ENCODE data around the gene SNUPN. TPM values are rescaled to one million over a fixed set of nuclear protein-coding genes. Genes with fewer than 3 reads are reported as not detected.

The SNUPN gene
- polyA plus RNA-seq, 1 experiment = 25.4 TPM

GRCh38 chr15:75659928-75660645 is 34.6 kb upstream of the SNUPN start:
- CTCF ChIA-PET = interaction anchor here (1.5 kb wide), 1 partner anchor 10 kb away, joined by 7 read pairs; no protein-coding TSS in a partner anchor
- no peak for DNase-seq (ENCODE audit: low read depth)
- POLR2A ChIA-PET = interaction anchor here (1.3 kb wide), 1 partner anchor 11 kb away, joined by 4 read pairs; no protein-coding TSS in a partner anchor

GRCh38 chr15:75659141-75659771 is 33.7 kb upstream of the SNUPN start:
- no peak for TF ChIP-seq CTCF (IDR thresholded peaks at IDR 0.05; ENCODE audit: insufficient read depth, low read depth, low read length)
- ChIA-PET CTCF (interaction anchor here (1.1 kb wide), 1 partner anchor 17 kb away, joined by 3 read pairs; no protein-coding TSS in a partner anchor), POLR2A (no interaction called here)
- Histone ChIP-seq H3K27me3 (ENCODE audit: control insufficient read depth, insufficient read depth, low read length) (no peaks in the 10 kb centered on the region), H3K4me3 (ENCODE audit: low read depth, low read length) (no peak overlapping the region), H3K36me3 (ENCODE audit: control insufficient read depth, insufficient read depth, low read length) (peaks cover 18% of the 10 kb centered on the region)
- DNase-seq (ENCODE audit: low read depth) = no peak

More at GRCh38 chr15:75659928-75660645, 34.6 kb upstream of the SNUPN start:
- no peak for TF ChIP-seq CTCF (IDR thresholded peaks at IDR 0.05; ENCODE audit: insufficient read depth, low read depth, low read length)
- no peak overlapping the region for H3K4me3 ChIP-seq (ENCODE audit: low read depth, low read length)
- peaks cover 18% of the 10 kb centered on the region for H3K36me3 ChIP-seq (ENCODE audit: control insufficient read depth, insufficient read depth, low read length)
- no peaks in the 10 kb centered on the region for H3K27me3 ChIP-seq (ENCODE audit: control insufficient read depth, insufficient read depth, low read length)

- no peak for DNase-seq (ENCODE audit: low read depth)
- H3K36me3 ChIP-seq (ENCODE audit: control insufficient read depth, insufficient read depth, low read length) = peaks cover 17% of the 10 kb centered on the region
- no peak overlapping the region for H3K4me3 ChIP-seq (ENCODE audit: low read depth, low read length)
- H3K27me3 ChIP-seq (ENCODE audit: control insufficient read depth, insufficient read depth, low read length) = no peaks in the 10 kb centered on the region
- CTCF ChIA-PET = no interaction called here
- POLR2A ChIA-PET = no interaction called here
- no peak for TF ChIP-seq CTCF (IDR thresholded peaks at IDR 0.05; ENCODE audit: insufficient read depth, low read depth, low read length)
Observed at GRCh38 chr15:75656813-75657212, 31.3 kb upstream of the SNUPN start.

- CTCF ChIA-PET = no interaction called here
Observed at GRCh38 chr15:75656331-75656730, 30.8 kb upstream of the SNUPN start.

More at GRCh38 chr15:75656331-75656730, 30.8 kb upstream of the SNUPN start:
- no peak for TF ChIP-seq CTCF (IDR thresholded peaks at IDR 0.05; ENCODE audit: insufficient read depth, low read depth, low read length)
- DNase-seq (ENCODE audit: low read depth) = no peak
- Histone ChIP-seq H3K36me3 (ENCODE audit: control insufficient read depth, insufficient read depth, low read length) (peaks cover 17% of the 10 kb centered on the region), H3K27me3 (ENCODE audit: control insufficient read depth, insufficient read depth, low read length) (no peaks in the 10 kb centered on the region), H3K4me3 (ENCODE audit: low read depth, low read length) (no peak overlapping the region)
- POLR2A ChIA-PET = no interaction called here

All from BJ (cell line).